C1 segment of cervical spinal cord (tissue), 14 donors: ENCODE measurements around the gene APELA.
"Not testable (repeated sequence)": the region's sequence is repeated elsewhere in the genome, so short reads cannot be mapped to it uniquely, and the experiment has no call there.

Experiments
- DNase-seq, 14 donors: peaks; one replicate each; lab custom pipeline; 2025; lab: John Stamatoyannopoulos, UW

Gene APELA

DNA sequence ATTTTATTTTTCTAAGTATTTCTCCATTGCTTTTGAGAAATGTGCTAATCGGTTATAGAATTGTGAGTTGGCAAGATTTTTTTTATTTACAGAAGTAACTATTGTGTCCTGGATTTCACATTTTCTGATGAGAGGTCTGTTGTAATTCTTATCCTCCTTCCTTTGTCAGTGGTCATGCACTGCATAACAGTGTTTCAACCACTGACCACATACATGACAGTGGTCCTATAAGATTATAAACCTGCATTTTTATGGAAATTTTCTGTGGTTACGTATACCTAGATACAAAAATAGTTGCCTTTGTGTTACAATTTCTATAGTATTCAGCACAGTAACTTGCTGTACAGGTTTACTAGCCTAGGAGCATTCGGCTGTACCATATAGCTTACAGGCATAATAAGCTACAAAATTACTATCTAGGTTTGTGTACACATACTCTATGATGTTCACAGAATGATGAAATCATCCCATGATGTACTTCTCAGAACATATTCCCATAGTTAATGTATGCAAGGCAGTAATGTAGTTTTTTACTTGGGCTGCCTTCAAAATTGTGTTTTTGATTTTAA lies 47.8 kb downstream of the APELA start:
- DNase-seq: no peak

DNA sequence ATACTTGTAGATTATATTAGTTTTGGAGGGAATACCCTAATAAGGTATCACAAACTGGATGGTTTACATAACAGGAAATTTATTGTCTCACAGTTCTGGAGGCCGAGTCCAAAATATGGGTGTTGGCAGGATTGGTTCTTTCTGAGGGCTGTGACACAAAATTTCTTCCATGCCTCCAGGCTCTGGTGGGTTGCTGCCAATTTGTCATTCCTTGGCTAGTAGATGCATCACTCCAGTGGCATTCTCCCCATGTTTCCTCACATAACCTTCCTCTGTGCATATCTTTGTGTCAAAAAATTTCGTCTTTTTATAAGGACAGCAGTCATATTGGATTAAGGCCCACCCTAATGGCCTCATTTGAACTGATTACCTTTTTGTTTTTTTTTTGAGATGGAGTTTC lies 49.3 kb downstream of the APELA start:
- DNase-seq: no peak

DNA sequence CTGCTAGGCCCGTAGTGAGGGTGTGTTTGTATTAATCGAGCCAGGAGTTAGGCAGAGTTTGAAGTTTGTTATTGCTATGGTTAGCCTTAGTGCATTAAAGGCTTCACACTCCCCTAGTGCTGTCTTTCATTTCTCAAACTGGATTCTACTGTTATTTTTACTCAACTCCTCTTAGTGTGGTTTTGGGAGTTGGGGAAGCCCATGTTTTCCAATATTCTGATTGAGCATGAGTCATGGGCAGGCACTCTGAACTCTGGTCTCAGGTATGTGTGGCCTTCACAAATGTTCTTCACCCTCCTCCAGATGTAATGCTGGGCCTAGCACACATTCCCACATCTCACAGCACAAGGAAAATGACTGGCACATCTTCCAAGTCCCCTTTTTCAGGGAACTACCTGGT lies 50.1 kb downstream of the APELA start:
- DNase-seq: not testable (repeated sequence)

DNA sequence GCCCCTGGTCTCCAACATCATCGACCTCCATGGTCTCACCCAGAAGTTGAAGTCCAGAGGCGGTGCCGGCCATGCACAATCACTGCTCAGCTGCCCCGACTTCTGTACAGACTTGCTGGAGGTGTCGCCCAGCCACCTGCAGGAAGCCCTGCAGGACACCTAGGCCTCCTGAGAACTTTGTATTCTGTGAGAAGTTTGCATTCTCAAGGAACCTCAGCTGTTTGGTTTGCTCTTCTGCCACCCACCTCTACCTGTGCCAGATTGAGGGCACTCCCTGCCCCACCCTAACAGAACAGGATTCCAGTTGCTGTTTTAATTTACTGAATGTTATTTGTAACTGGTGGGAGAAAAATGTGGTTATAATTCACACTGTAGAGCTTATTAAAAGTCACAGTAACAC lies 53.7 kb downstream of the APELA start:
- DNase-seq: no peak

DNA sequence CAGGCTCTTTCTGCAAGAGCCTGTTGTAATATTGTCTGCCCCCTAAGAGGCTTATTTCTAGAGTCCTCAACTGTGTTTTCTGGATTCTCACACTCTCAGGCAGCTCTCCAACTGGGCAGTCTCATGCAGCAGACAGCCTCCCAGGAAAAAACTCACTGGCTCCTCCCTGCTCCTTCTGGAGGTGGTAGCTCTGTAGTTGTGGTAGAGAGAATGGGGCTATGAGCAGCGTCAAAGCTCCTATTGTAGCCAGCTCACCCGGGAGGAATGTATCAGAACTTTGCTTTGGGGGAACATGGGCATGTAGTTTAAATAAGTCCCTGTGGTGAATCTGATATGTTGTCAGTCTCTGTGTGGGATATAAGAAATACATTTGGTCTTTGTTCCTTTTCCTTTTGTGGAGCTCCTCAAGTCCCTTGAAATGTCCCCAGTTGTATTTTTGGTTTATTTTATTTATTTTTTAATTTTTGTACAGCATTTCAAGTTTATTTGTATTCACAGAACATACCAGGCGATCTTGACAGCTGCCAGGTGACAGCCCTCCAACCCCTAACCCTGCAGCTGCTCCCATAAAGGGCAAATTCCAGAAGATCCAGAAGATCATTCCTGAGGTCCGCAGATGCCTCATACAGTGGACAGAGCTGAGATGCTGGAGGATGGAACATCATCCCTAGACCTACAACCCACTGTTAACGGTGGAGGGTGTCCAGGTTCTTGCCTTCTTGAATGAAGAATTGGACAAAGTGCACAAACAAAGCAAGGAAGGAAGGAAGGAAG lies 54.8 kb downstream of the APELA start:
- no peak for DNase-seq

DNA sequence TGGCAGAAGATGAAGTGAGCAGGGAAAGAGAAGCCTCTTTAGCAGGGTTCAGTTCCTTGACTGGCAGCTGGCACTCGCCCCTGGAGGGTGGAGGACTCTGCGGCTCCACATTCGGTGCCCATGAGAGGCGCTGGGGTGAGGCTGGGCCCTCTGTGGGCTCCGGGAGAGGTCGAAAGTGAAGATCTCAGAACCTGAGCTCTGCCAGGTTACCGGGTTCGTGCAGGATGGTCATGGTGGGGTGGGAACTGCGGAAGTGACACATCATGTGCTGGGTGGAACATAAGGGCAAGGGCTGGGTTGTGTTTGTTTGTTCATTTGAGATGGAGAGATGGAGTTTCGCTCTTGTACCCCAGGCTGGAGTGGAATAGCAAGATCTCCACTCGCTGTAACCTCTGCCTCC lies 56.3 kb downstream of the APELA start:
- DNase-seq: no peak

DNA sequence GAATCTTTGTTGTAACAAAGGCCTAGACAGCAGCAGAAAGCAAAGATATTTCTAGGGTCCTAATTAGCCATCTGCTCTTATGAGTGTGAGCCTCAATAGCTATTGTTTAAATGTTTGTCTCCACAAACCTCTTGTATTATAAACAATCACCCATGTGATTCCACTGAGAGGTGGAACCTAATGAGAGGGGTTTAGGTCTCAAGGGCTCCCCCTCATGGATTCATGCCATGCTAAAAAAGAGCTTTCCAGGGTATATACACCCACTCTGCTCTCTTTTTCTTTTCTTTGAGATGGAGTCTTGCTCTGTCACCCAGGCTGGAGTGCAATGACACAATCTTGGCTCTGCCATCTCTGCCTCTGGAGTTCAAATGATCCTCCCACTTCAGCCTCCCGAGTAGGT lies 58.4 kb downstream of the APELA start:
- no peak for DNase-seq

DNA sequence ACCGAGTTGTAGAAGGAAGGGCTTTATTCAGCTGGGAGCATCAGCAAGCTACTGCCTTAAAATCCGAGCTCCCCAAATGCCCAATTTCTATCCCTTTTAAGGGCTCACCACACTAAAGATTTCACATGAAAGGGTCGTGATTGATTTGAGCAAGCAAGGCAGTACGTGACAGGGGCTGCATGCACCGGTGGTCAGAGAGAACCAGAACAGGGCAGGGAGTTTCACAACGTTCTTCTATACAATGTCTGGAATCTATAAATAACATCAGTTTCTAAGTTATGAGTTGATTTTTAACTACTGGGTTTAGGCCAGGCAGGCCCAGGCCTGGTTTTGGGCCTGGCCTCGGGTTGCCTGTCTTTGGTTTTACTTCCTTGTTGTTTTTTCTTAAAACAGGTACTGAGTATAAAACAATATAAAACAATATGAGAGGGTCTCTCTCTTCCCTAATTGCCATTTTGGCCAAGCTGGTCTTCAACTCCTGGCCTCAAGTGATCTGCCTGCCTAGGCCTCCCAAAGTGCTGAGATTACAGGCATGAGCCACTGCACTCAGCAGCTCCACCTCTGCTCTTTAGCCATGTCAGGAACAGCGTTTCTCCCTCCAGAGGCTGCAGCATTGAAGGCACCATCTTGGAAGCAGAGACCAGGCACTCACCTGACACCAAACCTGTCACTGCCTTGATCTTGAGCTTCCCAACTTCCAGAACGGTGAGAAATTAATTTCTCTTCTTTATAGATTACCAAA lies 59.1 kb downstream of the APELA start:
- not testable (repeated sequence) for DNase-seq

DNA sequence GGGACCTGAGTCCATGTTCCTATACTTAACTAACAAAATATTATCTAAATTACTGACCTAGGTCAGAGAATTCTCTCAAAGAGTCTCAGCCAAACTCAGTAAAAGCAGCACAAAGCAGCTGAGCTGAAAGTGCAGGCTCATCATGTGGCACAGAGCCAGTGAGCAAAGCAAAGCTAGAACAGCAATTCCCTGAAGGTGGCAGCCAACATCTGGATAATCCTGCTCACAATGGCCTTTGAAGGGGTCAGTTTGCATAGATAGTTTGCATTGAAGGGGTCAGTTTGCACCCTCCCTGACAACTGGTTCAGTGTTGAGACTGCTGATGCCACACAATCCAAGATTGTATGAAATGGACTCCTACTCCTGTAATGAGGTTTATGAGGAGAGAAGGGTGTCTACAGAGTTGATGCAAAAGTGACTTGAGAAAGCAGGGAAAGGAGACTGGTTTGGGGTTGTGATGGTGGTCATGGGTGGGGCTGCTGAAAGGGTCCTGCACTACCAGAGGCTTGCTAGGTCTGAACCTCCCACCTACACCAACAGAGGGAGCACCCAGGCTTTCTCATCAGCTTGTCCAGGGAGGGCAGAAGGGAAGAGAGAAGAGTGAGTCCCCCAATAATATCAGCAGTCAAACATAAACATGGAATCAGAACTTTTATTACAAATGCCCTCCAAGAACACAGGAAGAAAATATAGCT lies 60.7 kb downstream of the APELA start:
- peak in 9 of 14 donors; percentile 4 to 28 (median 13) for DNase-seq

DNA sequence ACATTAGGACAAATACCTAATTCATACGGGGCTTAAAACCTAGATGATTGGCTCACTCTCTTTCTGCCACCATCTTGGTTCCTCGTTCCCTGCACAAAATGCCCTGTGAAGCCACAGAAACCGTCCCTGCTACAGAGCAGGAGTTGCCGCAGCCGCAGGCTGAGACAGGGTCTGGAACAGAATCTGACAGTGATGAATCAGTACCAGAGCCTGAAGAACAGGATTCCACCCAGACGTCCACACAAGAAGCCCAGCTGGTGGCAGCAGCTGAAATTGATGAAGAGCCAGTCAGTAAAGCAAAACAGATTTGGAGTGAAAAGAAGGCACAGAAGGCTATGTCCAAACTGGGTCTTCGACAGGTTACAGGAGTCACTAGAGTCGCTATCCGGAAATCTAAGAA lies 66.2 kb downstream of the APELA start:
- DNase-seq: no peak

DNA sequence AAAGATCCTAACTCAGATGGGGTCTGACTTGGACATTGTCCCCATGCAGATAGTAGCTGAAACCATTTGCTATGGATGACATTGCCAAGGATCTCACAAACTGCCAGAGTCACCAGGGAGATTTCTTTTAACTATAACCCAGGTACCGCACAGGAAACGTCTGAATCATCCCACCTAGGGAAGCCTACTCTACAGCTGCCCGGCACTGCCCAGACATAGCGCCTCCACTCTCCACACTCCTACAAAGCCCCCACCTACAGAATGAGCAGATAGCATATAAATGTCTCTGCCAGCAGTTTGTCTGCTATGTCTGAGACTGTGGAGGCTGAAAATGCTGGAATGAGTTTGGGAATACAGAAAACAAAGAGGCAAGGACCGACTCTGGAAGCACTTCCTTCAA lies 68.2 kb downstream of the APELA start:
- no peak for DNase-seq

DNA sequence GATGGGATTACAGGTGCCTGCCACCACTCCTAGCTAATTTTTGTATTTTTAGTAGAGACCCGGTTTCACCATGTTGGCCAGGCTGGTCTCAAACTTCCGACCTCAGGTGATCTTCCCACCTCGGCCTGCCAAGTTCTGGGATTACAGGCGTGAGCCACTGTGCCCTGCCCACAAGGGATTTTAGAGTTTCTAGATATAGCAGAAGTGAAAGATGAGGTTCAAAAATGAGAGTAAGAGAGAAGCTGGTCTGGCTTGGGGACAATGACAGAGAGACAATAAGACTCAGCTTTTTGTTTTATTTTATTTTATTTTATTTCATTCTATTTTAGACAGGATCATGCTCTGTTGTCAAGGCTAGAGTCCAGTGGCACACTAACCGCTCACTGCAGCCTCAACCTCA lies 69.8 kb downstream of the APELA start:
- DNase-seq: no peak
